ENCODE results near the gene PEF1. TPM values are rescaled to one million over a fixed set of nuclear protein-coding genes. Genes with fewer than 3 reads are reported as not detected.

The PEF1 gene
- polyA plus RNA-seq, 1 donor (not counting 4 experiments of a cell fraction or from before 2014, with no cell fraction given): 72.2 TPM

- FAIRE-seq: no peak
- no peak for DNase-seq (ENCODE audit: low read depth, low spot score)
- peaks cover 35 to 54% of the 10 kb centered on the region in 2 experiments for H3K36me3 ChIP-seq (ENCODE audit: control insufficient read depth in 2 of 2, extremely low read depth in 1 of 2, insufficient read depth in 2 of 2, low read length in 2 of 2)
- H3K27me3 ChIP-seq (ENCODE audit: control insufficient read depth, extremely low read depth, insufficient read depth, low read length): no peaks in the 10 kb centered on the region
- no peak overlapping the region for H2AFZ ChIP-seq (ENCODE audit: control insufficient read depth, low read length)
- no peak overlapping the region for H3K4me2 ChIP-seq (ENCODE audit: control insufficient read depth, extremely low read depth, insufficient read depth, low read depth, low read length)
- H3K79me2 ChIP-seq (ENCODE audit: control insufficient read depth, insufficient read depth, low read length): peaks cover 33% of the 10 kb centered on the region
- no peaks in the 10 kb centered on the region for H3K9me3 ChIP-seq (ENCODE audit: control insufficient read depth, low read depth, low read length)
- H3K4me3 ChIP-seq (ENCODE audit: control insufficient read depth in 2 of 3, extremely low read depth in 1 of 3, insufficient read depth in 2 of 3, low read depth in 1 of 3, low read length in 3 of 3): no peak overlapping the region
- TF ChIP-seq CTCF (optimal IDR thresholded peaks at IDR 0.05 in 1 of 3, IDR thresholded peaks at IDR 0.05 in 1 of 3, conservative IDR thresholded peaks at IDR 0.05 in 1 of 3; ENCODE audit: extremely low read depth in 1 of 3, insufficient read depth in 2 of 3, low read length in 3 of 3) (peak; percentile 69 to 72 (median 70)), EZH2 (IDR thresholded peaks at IDR 0.05; ENCODE audit: low read length) (no peak)
- no peaks in the 10 kb centered on the region for H3K9me1 ChIP-seq (ENCODE audit: control insufficient read depth, extremely low read depth, insufficient read depth, low read length)
- no peak overlapping the region for H3K27ac ChIP-seq (ENCODE audit: control insufficient read depth, insufficient read depth, low read length)
- H3K9ac ChIP-seq (ENCODE audit: control insufficient read depth, extremely low read depth, insufficient read depth, low read length): no peak overlapping the region
- H4K20me1 ChIP-seq (ENCODE audit: control insufficient read depth, extremely low read depth, insufficient read depth, low read length): peaks cover 7% of the 10 kb centered on the region
- peaks cover 10% of the 10 kb centered on the region for H3K4me1 ChIP-seq (ENCODE audit: control insufficient read depth, extremely low read depth, insufficient read depth, low read length)
- dilution Hi-C loops (cut with MboI; ENCODE audit: extremely low pct_ligation_motif_present, low sequenced_read_pairs): no loop called here
Measured at GRCh38 chr1:31633117-31633516, 11.6 kb downstream of the PEF1 start.

GRCh38 chr1:31632649-31633048 lies 12.0 kb downstream of the PEF1 start:
- TF ChIP-seq EZH2 (IDR thresholded peaks at IDR 0.05; ENCODE audit: low read length): no peak
- no peak for TF ChIP-seq CTCF (optimal IDR thresholded peaks at IDR 0.05 in 1 of 3, IDR thresholded peaks at IDR 0.05 in 1 of 3, conservative IDR thresholded peaks at IDR 0.05 in 1 of 3; ENCODE audit: extremely low read depth in 1 of 3, insufficient read depth in 2 of 3, low read length in 3 of 3)
- Histone ChIP-seq H3K9ac (ENCODE audit: control insufficient read depth, extremely low read depth, insufficient read depth, low read length) (no peak overlapping the region), H2AFZ (ENCODE audit: control insufficient read depth, low read length) (no peak overlapping the region), H3K27me3 (ENCODE audit: control insufficient read depth, extremely low read depth, insufficient read depth, low read length) (no peaks in the 10 kb centered on the region), H3K9me3 (ENCODE audit: control insufficient read depth, low read depth, low read length) (no peaks in the 10 kb centered on the region), H3K36me3 (ENCODE audit: control insufficient read depth in 2 of 2, extremely low read depth in 1 of 2, insufficient read depth in 2 of 2, low read length in 2 of 2) (peaks cover 35 to 55% of the 10 kb centered on the region in 2 experiments), H3K4me2 (ENCODE audit: control insufficient read depth, extremely low read depth, insufficient read depth, low read depth, low read length) (no peak overlapping the region), H3K9me1 (ENCODE audit: control insufficient read depth, extremely low read depth, insufficient read depth, low read length) (no peaks in the 10 kb centered on the region), H4K20me1 (ENCODE audit: control insufficient read depth, extremely low read depth, insufficient read depth, low read length) (peaks cover 4% of the 10 kb centered on the region), H3K27ac (ENCODE audit: control insufficient read depth, insufficient read depth, low read length) (no peak overlapping the region), H3K4me3 (ENCODE audit: control insufficient read depth in 2 of 3, extremely low read depth in 1 of 3, insufficient read depth in 2 of 3, low read depth in 1 of 3, low read length in 3 of 3) (no peak overlapping the region), H3K79me2 (ENCODE audit: control insufficient read depth, insufficient read depth, low read length) (peaks cover 30% of the 10 kb centered on the region), H3K4me1 (ENCODE audit: control insufficient read depth, extremely low read depth, insufficient read depth, low read length) (peaks cover 10% of the 10 kb centered on the region)
- DNase-seq (ENCODE audit: low read depth, low spot score): no peak
- no peak for FAIRE-seq
- dilution Hi-C loops (cut with MboI; ENCODE audit: extremely low pct_ligation_motif_present, low sequenced_read_pairs): no loop called here

Data from keratinocyte (primary cell).